PFSK-1 (cell line): Measurements from ENCODE around the gene RTN4RL2.

Experiments
- FOXP2 ChIP-seq: optimal IDR thresholded peaks from 2 replicates; pipeline ENCODE3; 2011; ENCODE audit warnings: borderline replicate concordance, control low read depth, inconsistent platforms; ENCODE audit not compliant: insufficient read depth; ENCODE audit errors: extremely low read length, extremely low read depth
- POLR2AphosphoS5 ChIP-seq: IDR thresholded peaks from 2 replicates; pipeline ENCODE4 v1.6.1; 2012; ENCODE audit warnings: low read depth, mild to moderate bottlenecking, control low read depth, low read length, moderate library complexity
- SIN3A ChIP-seq: IDR thresholded peaks from 2 replicates; pipeline ENCODE4 v1.6.1; 2012; ENCODE audit warnings: mild to moderate bottlenecking, low read length, moderate library complexity, borderline replicate concordance; ENCODE audit not compliant: insufficient read depth
- TAF1 ChIP-seq: IDR thresholded peaks from 2 replicates; pipeline ENCODE4 v1.6.1; 2012; ENCODE audit warnings: low read length, control low read depth, borderline replicate concordance; ENCODE audit not compliant: insufficient read depth
- TF ChIP-seq, protein P1 (sequence below), 2 experiments: IDR thresholded peaks; 2 replicates each; pipeline versions ENCODE4 v1.6.1 to v1.8.0; 2011 to 2012; ENCODE audit warnings: low read depth in 2 of 2, low read length in 2 of 2, control low read depth in 1 of 2, inconsistent platforms in 1 of 2, mild to moderate bottlenecking in 1 of 2, moderate library complexity in 1 of 2; ENCODE audit not compliant: insufficient read depth in 1 of 2

RTN4RL2 gene

DNA sequence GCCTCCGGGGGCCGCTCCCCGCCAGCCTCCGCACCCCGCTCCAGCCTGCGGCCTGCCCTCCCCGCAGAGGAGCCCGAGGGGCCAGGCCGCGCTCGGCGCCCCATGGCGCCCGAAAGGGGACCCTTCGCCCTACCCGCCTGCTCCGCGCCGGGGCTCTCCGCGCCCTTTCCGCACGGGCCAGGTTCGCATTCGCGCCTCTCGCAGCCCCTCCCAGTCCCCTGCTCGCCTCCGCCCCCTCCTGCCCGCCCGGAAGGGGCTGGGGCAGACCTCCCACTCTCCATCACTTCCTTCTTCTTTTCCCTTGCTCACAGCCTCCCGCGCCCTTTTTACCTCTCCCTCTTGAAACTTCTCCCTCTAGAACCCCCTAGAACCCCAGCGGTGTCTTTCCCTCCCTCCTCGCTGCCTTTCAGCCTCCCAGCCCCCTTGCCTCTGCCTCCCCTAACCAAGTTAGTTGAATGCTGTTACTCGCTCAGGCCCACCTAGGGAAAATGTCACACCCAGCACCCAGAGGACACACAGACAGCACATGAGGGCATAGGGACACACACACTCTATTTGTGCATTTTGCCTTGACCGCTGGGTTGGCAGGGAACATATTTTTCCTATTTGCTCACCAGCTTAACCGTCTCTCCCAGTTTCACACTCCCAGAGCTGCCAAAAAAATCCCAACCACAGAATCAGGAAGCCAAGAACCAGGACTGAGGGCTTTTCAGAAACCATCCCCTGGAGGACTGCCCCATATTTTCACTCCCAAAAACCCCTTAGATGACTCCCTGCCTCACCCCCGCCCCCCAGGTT is 33.2 kb upstream of the RTN4RL2 start, which contains the start of gene SLC43A3:
Gene SLC43A3, minus strand, starts transcription at position 193 of the 798 bp plus-strand sequence. CDS start 949 bp downstream, outside the sequence.
- TF ChIP-seq, protein P1, sequence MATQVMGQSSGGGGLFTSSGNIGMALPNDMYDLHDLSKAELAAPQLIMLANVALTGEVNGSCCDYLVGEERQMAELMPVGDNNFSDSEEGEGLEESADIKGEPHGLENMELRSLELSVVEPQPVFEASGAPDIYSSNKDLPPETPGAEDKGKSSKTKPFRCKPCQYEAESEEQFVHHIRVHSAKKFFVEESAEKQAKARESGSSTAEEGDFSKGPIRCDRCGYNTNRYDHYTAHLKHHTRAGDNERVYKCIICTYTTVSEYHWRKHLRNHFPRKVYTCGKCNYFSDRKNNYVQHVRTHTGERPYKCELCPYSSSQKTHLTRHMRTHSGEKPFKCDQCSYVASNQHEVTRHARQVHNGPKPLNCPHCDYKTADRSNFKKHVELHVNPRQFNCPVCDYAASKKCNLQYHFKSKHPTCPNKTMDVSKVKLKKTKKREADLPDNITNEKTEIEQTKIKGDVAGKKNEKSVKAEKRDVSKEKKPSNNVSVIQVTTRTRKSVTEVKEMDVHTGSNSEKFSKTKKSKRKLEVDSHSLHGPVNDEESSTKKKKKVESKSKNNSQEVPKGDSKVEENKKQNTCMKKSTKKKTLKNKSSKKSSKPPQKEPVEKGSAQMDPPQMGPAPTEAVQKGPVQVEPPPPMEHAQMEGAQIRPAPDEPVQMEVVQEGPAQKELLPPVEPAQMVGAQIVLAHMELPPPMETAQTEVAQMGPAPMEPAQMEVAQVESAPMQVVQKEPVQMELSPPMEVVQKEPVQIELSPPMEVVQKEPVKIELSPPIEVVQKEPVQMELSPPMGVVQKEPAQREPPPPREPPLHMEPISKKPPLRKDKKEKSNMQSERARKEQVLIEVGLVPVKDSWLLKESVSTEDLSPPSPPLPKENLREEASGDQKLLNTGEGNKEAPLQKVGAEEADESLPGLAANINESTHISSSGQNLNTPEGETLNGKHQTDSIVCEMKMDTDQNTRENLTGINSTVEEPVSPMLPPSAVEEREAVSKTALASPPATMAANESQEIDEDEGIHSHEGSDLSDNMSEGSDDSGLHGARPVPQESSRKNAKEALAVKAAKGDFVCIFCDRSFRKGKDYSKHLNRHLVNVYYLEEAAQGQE (IDR thresholded peaks at IDR 0.05; ENCODE audit: insufficient read depth in 1 of 2, low read depth in 2 of 2, low read length in 2 of 2) = no peak
- TF ChIP-seq POLR2AphosphoS5 = no peak
- TF ChIP-seq TAF1 = no peak

DNA sequence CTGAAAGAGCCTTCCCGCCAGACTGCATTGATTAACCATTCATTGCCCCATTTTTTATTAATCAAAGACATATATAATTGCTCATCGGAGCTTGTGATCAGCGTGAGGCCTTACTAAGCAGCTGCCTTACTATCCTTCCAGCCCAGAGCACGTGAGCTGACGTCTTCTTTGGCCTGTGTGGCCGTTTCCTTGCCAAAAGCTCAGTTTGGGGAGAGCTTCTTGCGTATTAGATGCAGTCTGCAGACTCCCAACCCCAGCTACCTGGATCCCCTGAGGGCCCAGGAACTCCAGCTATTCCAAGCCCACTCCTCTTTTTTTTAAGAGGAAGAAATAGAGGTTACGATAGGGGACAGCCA is 32.6 kb upstream of the RTN4RL2 start:
- TF ChIP-seq TAF1 (no peak), FOXP2 (no peak), POLR2AphosphoS5 (no peak), SIN3A (no peak)
- TF ChIP-seq, protein P1 (IDR thresholded peaks at IDR 0.05; ENCODE audit: insufficient read depth in 1 of 2, low read depth in 2 of 2, low read length in 2 of 2) = no peak

DNA sequence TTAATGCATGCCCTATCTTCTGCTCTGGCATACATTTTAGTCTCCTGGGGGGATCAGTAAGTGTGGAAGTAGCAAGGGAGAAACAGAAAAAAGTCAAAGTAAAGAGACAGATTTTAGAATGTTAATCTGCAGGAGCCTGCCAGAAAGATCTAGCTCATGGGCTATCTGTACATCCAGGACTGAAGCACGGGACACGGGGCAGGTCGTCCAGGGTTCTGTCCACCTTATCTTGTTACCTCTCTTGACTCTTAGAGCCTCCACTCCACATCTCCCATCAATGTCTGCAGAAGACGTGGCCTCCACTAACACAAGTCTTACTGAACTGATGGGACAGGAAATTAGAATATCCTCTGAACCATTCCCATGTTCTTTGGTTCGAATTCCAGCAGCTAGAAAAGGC is 31.7 kb upstream of the RTN4RL2 start:
- no peak for TF ChIP-seq POLR2AphosphoS5
- TF ChIP-seq TAF1 = no peak
- no peak for TF ChIP-seq SIN3A
- no peak for TF ChIP-seq FOXP2
- TF ChIP-seq, protein P1 (IDR thresholded peaks at IDR 0.05; ENCODE audit: insufficient read depth in 1 of 2, low read depth in 2 of 2, low read length in 2 of 2) = no peak

DNA sequence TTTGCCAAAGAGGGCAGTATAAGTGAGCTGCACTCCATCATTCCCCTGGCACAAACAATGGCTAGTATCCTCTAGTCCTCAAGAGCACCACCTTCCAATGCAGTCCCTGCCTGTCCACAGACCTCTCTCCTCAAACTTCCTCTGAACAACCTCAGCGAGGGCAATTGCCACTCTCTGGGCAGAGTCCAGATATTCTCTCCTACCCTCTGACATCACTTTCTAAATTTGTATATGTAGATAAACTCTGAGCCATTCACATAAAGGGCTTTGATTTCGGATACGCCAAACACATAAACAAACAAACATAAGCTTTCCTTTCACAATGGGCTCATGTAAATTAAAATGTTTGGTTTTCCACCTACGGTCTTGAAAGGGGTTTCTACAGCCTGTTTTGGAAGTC is 30.4 kb upstream of the RTN4RL2 start:
- TF ChIP-seq POLR2AphosphoS5 (no peak), SIN3A (no peak), TAF1 (no peak), FOXP2 (no peak)
- TF ChIP-seq, protein P1 (IDR thresholded peaks at IDR 0.05; ENCODE audit: insufficient read depth in 1 of 2, low read depth in 2 of 2, low read length in 2 of 2) = no peak

DNA sequence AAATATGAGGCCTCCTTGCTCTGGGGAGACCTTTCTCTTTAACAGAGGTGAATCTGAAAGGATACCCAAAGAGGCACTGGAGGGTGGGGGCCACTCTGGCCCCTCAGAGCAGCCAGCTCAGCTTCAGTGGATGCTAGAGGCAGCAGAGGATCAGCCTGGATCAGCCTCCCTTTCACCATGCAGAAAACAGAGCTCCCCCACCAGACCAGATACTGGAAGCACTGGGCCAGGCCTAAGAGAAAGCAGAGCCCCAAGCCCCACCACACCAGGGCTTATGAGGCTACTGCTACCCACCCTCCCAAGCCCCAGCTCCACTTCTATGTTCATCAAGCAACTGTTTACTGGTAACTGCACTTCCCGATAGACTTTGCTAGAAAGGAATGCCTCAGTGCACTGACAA is 29.4 kb upstream of the RTN4RL2 start:
- TF ChIP-seq FOXP2 (no peak), TAF1 (no peak)
